Measurements from ENCODE around the gene MRTFA.
"Not testable (repeated sequence)": the region's sequence is repeated elsewhere in the genome, so short reads cannot be mapped to it uniquely, and the experiment has no call there.

The MRTFA gene

DNA sequence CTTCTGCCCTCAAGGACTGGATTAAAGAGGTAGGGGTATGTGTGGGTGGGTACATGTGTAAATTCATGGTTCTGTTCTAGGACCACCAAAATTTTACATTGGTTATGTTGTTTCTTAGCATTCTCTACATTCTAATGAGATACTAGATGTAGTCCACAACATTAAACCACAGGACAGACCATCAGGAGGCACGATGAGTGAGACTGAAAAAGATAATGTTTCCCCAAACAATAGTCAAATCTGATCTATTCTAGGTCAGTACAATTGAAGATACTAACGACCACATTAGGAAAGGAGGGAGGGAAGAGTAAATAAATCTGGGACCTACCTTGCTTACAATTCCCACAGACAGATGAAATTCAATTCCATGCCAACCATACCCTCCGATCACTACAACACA, 42.2 kb downstream of the MRTFA start:
- no peak for DNase-seq

DNA sequence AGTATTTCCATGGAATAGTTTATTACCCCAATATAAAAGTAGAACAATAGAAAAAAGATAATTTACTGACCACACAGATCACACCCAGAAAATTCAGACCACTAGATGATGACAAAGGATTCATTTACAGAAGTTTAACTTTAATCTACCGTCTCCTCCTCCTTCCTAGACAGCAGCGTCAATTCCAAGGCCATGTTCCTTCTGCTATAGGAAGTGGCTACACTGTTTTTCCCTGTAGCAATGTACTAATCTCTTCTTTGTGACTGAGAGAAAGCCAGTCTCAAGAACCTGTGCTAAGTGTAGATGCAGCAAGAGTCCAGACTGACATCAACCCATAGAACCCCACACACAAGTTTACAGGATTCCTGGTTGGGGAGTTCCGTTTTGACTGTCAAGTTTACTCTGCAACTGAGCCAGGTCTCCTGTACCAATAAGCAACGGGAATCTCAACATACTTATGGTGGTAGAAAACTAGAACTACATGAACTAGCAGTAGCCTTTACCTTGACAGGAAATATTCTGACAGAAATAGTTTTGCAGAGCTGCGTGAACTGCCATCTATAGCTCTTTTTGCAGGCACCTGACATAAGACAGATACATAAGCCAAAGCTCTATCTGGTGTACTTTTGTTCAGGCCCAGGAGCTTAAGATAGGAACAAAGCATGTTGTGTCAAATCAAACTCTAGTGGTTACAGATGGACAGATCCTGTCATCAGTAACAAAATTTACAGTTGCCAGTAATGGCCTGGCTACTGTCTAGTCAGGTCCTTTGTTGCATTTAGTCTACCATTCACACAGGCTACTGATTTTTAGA, 42.9 kb downstream of the MRTFA start:
- DNase-seq: no peak

DNA sequence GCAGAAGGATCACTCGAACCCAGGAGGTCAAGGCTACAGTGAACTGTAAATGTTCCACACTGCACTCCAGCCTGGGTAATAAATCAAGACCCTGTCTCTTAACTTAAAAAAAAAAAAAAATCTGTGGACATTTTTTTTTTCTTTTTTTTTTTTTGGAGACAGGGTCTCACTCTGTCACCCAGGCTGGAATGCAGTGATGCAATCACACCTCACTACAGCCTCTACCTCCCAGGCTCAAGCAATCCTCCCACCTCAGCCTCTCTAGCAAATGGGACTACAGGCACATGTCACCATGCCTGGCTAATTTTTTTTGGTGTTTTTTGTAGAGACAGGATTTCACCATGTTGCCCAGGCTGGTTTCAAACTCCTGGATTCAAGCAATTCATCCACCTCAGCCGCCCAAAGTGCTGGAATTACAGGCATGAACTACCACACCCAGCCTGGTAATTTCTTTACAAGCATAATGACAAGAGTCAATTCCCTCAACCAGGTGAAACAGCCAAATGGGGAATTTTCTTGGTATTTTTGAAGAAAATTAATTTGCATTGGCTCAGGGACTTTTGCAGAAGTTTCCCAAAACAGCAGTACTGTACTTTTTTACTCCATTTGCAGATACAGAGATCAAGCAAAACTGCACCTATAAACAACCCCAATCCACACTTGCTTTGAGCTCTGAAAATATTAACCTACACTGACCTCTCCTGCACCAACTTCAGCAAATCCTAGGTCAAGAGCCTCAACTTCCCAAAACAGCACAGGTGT, 44.0 kb downstream of the MRTFA start:
- no peak for DNase-seq

DNA sequence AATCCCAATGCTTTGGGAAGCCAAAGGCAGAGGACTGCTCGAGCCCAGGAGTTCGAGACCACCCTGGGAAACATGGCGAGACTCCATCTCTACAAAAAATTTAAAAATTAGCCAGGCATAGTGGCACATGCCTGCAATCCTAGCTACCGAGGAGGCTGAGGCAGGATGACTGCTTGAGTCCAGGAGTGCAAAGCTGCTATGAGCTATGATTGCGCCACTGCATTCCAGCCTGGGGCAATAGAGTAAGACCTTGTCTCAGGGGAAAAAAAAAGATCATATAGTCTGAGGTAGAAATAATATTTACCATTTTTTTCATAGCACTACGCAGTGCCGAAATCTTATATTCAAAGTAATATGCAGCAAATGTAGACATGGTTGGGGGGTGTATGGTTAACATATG, 47.8 kb downstream of the MRTFA start:
- DNase-seq: no peak

DNA sequence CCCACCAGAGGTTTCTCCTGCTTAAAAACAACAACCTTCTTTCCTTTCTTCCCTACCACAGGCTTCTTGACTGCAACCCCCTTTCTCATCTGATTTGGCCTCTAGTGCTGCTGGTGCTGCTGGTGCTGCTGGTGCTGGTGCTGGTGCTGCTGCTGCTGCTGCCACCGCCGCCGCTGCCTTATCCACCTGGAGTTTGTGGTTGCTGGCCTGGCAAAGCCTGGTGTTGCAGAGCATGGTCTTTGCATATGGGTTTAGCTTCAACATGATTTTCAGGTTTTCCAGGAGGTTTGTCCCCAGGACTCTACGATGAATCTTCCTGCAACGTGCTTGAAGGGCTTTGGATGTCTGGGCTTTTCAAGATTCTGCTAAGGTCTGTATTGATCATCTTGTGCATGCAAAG, 49.7 kb downstream of the MRTFA start:
- no peak for DNase-seq

DNA sequence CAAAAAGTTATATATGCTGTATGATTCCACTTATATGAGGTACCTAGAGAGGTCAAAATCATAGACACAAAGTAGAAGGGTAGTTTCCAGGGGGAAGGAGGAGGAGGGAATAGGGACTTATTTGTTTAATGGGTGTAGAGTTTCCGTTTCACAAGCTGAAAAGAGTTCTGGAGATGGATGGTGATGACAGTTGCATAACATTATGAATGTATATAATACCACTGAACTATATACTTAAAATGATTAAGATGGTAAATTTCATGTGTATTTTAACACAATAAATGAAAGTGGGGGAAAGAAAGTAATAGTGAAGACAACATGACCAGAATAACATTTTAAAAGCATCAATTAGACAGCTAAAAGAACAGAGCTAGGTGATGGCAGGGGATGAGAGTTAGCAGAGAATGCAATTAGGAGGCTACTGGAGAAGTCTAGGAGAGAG, 51.2 kb downstream of the MRTFA start:
- no peak for DNase-seq

DNA sequence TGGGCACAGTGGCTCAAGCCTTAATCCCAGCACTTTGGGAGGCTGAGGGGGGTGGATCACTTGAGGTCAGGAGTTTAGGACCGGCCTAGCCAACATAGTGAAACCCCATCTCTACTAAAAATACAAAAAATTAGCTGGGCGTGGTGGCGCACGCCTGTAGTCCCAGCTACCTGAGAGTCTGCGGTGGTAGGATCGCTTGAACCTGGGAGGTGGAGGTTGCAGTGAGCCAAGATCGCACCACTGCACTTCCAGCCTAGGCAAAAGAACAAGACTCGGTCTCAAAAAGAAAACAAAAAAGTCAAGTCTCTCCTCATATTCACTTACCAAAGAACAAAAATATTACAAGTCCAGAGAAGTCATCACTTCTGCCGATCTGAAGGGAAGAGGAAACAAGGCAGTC, 51.8 kb downstream of the MRTFA start:
- DNase-seq: not testable (repeated sequence)

DNA sequence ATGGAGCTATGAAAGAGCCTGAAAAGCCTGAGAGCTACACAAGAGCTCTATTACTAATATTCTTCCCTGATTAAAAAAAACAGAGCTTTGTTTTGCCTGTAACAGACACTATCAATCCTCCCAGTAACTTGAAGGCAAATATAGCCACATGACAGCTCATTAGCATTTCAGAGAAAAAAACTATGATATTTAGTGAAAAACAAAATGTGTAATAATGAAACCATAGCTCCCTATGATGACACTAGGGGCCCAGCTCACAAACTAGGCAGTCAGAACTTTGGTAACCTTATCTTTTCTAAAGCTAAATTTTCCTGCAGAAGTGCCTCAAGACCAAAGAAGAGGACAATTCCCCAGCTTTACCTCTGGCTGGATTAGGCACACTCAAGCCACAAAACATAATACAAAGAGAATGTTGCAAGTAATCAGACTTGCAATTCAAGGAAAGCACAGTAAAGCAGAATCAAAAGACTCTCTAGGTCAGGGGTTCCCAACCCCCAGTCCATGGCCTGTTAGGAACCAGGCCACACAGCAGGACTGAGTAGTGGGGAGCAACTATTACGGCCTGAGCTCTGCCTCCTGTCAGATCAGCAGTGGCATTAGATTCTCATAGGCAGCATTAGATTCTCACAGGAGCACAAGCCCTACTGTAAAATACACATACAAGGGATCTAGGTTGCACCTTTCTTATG, 53.3 kb downstream of the MRTFA start:
- DNase-seq: no peak

DNA sequence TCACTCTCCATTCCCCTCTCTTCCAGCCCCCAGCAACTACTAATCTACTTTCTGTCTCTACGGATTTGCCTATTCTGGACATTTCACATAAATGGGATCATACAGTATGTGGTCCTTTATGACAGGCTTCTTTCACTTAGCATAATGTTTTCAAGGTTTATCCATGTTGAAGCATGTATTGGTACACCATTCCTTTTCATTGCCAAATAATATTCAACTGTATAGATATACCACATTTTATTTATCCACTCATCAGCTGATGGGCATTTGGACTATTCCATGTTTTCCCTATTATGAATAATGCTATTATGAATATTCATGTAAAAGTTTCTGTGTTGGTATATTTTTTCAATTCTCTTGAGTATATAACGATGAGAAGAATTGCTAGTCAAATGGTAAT, 54.5 kb downstream of the MRTFA start:
- DNase-seq: no peak

DNA sequence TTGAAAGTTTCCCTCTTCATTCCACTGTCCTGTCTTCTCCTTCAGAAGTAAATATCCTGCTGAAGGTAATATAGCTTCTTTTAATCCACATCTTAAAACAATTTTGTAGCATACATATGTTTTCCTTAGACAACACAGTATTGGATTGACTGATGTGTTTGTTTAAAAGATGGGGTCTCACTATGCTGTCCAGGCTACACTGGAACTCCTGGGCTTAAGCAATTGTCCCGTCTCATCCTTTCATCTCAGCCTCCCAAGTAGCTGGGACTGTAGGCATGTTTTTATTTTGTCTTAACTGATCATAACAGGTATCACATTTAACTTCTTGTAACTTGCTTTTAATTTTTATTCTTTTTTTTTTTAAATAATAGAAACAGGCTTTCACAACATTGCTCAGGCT, 55.9 kb downstream of the MRTFA start:
- DNase-seq: no peak

DNA sequence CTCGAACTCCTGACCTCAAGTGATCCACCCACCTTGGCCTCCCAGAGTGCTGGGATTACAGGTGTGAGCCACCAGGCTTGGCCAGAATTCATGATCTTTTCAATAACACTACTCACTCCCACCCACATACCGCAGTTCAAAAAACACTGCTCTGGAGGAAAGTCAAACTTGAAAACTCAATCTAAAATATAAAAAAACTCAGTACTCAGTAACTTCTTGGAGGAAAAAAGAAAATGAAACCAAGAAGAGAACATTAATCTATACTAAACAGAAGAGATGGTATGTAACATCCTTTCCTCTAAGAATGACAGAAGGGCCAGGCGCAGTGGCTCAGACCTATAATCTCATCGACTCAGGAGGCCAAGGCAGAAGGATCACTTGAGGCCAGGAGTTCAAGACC, 58.3 kb downstream of the MRTFA start:
- DNase-seq: peak; percentile 5

DNA sequence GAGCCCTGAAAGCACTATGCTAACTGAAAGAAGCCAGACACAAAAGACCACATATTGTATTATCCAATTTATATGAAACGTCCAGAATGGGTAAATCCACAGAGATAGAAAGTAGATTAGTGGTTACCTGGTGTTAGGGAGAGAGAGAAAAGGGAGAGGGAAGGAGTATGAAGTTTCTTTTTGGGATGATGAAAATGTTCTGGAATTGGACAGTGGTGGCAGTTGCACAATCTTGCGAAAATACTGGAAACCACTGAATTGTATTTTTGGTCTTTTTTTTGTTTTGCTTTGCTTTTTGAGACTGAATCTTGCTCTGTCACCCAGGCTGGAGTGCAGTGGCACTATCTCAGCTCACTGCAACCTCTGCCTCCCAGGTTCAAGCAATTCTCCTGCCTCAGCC, 63.5 kb downstream of the MRTFA start:
- DNase-seq: no peak

DNA sequence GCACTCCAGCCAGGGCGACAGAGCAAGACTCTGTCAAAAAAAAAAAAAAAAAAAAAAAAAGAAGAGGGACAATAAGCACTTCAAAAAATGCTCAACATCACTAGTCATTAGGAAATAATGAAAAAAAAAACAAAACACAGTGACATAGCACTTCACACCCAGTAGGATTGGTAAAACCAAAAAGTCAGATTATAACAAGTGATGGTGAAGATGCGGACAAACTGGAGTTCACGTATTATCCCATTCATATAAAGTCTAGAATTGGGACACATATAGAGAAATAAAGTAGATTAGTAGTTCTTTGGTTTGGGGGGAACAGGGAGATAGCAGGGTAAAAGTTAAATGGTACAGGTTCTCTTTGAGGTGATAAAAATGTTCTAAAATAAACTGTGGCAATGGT, 64.6 kb downstream of the MRTFA start:
- DNase-seq: no peak

DNA sequence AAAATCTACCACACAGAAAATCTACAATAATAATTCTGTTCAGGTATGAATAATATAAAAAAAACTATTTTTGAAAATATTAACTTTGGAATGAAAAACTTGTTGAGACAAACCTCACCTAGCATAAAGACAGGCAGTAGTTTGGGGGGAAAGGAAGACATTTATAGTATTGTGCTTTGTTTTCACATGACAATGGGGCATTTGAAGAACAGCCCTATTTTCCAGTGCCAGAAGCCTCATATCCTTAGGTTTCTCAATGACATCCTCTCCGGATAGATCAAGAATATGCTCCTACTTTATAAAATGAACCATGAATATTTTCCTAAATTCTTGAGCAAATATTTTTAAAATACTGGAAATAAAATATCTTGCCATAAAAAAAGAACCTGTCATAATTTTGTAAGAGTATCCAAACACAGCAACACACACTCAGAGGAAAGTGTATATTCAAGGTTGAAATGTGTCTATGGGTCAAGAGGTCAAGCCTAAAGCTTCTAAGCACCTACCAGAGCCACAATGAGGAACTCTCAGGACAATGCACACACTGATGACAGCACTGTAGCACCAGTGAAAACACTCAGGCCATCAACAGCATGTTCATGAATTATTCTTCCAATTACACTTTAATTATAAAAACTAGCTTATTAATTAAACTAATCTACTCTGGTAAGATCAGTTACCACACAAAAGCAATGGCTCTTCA, 68.7 kb downstream of the MRTFA start:
- DNase-seq: no peak

DNA sequence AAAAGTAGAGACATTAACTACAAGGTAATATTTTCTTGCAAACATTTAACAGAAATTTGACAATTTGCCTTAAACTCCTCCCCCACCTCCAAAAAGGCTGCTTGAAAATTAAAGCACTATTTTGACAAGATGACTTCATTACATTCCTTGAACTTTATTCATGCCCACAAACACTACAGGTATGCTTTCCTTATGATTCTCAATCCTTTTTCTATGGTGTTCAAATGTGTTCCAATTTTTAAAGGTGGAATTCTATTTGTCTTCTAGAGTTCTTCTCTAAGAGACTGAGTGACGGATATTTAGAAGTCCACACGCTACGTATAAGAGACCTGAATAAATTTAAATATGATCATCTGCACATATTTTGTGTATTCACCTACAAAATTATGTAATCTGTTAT, 69.4 kb downstream of the MRTFA start:
- no peak for DNase-seq

DNA sequence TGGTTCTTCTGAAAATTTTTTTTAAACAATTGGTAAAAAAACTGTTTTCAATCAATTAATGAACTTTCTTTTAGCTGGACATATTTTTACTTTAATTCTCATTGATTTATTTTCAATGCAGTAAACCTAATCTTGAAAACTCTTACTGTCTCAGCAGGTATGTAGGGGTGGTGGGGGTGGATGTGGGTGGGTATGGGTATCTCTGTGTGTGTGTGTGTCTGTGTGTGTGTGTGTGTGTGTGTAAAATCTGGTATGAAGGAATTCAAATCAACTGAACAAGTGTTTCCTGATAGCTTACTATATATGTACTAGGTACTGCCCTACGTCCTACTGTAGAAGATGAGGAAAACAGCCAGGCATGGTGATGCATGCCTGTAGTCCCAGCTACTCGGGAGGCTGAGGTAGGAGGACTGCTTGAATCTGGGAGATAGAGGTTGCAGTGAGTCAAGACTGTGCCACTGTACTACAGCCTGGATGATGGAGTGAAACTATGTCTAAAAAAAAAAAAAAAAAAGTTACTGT, 75.5 kb downstream of the MRTFA start:
- DNase-seq: no peak

DNA sequence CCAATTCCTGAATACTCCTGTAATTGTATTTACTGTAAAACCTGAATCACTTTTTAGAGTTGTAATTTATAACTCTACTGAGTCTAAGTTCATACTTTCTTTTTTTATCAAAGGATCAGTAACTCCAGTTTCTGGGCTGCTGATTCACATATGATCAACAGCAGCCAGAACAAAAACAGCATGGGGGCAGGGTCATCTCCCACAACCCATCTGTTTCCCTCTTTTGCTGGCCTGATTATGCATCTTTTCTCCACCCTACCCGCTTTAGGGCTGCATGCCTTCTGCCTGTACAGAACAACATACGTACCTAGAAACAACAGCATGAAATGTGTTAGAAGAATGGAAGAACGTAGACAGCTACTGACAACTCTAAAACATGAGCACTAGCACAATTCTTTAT, 76.0 kb downstream of the MRTFA start:
- DNase-seq: no peak

DNA sequence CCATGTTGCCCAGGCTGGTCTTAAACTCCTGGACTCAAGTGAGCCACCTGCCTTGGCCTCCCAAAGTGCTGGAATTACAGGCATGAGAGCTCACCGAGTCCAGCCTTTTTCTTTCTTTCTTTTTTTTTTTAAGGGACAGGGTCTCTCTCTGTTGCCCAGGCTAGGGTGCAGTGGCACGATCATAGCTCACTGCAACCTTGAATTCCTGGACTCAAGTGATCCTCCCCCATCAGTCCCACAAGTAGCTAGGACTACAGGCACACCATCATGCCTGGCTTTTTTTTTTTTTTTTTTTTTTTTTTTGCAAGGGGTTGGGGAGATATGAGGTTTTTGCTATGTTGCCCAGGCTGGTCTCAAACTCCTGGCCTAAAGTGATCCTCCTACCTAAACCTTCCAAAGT, 78.5 kb downstream of the MRTFA start:
- no peak for DNase-seq

DNA sequence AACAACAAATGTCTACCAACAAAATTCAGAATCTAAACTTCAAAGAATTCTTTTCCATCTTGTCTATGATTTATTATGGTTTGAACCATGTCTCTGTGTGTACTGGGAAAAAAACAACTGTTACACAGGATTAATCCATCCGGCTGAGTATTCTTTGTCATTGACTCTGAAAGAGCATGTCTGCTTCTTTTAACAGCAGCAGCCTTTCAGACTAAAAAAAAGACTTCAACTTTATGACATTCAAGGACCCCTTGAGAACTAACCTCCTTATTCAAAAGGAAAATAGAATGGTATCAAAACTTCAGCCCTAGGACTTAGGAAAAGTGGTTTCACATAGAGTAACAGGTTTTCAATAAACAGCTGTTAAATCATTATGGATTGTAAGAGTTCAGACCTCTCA, 79.9 kb downstream of the MRTFA start:
- DNase-seq: no peak

DNA sequence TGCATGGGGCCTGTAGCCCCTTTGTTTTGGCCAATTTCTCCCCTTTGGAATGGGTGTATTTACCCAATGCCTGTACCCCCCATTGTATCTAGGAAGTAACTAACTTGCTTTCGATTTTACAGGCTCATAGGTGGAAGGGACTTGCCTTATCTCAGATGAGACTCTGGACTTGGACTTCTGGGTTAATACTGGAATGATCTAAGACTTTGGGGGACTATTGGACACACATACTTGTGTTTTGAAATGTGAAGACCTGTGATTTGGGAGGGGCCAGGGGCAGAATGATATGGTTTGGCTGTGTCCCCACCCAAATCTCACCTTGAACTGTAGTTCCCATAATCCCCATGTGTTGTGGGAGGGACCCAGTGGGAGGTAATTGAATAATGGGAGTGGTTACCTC, 82.5 kb downstream of the MRTFA start:
- not testable (repeated sequence) for DNase-seq

DNA sequence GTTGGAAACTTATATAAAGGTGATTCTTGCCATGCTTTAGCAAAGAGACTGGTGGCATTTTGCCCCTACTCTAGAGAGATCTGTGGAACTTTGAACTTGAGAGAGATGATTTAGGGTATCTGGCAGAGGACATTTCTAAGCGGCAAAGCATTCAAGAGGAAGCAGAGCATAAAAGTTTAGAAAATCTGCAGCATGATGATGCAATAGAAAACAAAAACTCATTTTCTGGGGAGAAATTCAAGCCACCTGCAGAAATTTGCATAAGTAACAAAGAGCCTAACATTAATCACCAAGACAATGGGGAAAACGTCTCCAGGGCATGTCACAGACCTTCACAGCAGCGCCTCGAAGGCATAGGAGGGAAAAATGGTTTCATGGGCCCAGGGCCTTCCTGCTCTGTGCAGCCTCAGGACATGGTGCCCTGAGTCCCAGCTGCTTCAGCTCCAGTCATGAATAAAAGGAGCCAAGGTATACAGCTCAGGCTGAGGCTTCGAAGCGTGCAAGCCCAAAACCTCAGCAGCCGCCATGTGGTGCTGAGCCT, 83.4 kb downstream of the MRTFA start:
- DNase-seq: no peak

DNA sequence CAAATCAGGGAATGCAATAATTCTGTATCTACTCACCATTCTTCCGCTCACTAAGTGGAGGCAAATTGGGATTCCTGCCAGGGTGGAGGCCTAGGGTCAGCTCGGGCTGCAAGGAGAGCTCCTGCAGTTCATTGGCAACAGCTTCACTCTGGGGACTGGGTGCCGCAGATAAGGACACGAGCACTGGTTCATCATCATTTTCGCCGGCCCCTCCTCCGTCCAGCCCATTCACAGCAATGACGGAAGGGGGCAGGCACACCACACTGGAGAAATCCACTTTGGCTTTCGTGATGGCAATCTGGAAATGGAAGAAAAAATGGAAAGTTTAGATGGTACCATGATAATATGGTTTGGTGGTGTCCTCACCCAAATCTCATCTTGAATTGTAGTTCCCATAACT, 84.4 kb downstream of the MRTFA start:
- DNase-seq: no peak

DNA sequence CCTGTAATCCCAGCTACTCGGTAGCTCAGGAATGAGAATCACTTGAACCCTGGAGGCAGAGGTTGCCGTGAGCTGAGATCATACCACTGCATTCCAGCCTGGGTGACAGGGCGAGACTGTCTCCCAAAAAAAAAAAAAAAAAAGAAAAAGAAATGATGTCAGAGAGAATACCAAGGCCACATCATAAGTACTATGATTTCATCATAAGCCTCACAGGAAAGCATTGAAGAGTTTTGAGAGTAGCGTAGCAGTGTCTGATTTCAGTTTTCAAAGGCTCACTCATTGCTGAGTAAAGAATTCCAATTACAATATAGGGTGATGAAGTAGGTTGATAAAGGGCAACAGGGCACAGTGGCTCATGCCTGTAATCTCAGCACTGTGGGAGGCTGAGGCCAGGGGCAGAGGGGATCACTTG, 88.8 kb downstream of the MRTFA start:
- no peak for DNase-seq

Data from CD4-positive, alpha-beta T cell treated with Interleukin-17A for 1 hour (primary cell).